GM19324 (cell line): Measurements from ENCODE around the gene SLC34A2.
"Not testable (repeated sequence)": the region's sequence is repeated elsewhere in the genome, so short reads cannot be mapped to it uniquely, and the experiment has no call there.

Experiments
- ATAC-seq: cut with Tn5 transposase; IDR thresholded peaks from one replicate; pipeline ENCODE4 v1.9.1; 2021; ENCODE audit warnings: mild to moderate bottlenecking, moderate library complexity; ENCODE audit not compliant: unreplicated experiment, low FRiP score

SLC34A2 gene

DNA sequence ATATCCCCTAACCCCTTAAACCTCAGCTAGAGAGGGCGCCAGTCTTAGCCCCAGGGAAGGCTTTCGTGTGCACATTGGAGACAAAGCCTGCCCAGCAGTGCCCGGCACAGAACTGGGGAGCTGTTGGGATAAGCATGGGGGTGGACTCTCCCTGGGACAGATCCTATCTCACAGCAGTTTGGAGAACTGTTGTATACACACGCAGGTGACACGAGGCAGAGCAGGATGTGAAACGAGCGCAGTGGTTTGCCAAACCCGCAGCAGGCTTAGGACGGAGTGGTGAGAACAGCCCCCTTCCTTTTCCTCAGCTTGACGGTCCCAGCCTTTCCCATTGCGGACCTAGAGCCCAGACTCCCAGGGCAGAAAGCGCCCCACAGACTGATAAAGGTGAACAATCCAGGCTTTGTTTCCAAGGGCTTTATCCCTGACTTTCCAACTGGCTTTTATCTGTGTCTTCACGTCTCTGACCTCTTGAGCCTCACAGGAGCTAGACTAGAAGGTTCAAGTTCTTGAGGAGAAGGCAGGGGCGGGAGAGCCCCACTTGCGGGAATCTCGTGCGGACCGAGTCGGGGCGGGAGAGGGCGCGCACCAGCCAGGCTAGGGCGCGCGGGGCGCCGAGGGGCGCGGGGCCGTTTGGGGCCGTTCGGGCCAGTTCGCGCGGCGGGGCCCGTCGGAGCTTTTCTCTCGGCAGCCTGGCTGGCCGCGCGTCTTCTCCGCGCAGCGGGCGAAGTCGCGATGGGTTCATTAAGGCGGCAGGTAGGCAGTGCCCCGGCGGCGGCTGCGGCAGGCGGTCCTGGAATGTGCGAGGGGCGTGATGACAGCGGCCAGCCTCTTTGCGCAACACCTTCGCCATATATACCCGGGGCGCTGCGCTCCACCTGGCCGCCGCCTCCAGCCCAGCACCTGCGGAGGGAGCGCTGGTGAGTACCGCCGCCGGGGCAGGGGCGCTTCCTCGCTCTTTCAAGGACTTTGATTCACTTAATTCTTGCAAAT lies at the start of gene SLC34A2:
Gene SLC34A2 (plus strand): TSS at position 881 of the 993 bp plus-strand sequence. CDS start 6,650 bp downstream, outside the sequence.
- ATAC-seq, result no peak

DNA sequence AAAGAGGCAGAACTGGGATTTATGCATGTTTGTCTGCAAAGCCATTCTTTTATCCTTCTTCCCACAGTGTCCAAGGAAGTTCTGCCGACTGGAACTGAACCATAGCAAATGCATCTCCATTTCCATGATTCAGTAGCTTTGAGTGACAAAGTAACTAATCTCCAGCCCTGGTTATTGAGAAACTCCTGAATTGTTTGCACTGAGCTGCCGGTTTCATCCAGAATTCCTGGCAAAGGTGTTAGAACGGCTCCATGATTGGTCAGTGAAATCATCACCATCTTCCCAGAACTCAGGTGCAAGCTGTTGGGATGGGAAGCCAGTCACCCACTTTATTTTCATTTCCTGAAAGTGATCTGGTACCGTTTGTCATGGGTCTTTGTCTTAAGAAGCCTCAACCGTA lies 47.0 kb upstream of the SLC34A2 start:
- ATAC-seq, result no peak

DNA sequence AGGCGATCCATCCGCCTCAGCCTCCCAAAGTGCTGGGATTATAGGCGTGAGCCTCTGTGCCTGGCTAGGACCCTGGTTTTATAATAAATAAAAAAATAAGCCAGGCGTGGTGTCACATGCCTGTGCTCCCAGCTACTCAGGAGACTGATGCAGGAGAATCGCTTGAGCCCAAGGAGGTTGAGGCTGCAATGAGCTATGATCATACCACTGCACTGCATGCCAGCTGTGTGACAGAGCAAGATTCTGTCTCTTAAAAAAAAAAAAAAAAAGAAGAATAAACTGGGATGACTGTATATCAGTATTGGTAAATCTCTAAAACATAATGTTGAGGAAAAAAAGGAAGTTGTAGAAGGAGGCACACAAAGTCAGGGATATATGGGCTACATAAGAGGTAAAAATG lies 45.7 kb upstream of the SLC34A2 start:
- no peak for ATAC-seq

DNA sequence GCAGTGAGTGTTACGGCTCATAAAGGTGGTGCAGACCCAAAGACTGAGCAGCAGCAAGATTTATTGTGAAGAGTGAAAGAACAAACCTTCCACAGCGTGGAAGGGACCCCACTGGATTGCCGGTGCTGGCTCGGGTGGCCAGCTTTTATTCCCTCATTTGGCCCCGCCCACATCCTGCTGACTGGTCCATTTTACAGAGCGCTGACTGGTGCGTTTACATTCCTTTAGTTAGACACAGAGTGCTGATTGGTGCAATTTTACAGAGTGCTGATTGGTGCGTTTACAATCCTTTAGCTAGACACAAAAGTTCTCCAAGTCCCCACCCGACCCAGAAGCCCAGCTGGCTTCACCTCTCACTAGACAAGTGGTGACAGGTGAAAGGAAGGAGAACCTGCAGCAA lies 42.0 kb upstream of the SLC34A2 start:
- not testable (repeated sequence) for ATAC-seq

- ATAC-seq, result no peak
These were observed 40.8 kb upstream of the SLC34A2 start for GRCh38 chr4:25614807-25615206.

- ATAC-seq, result no peak
These were observed 34.4 kb upstream of the SLC34A2 start for GRCh38 chr4:25621027-25621930.

- no peak for ATAC-seq
These were observed 31.0 kb upstream of the SLC34A2 start for GRCh38 chr4:25624616-25625015.

DNA sequence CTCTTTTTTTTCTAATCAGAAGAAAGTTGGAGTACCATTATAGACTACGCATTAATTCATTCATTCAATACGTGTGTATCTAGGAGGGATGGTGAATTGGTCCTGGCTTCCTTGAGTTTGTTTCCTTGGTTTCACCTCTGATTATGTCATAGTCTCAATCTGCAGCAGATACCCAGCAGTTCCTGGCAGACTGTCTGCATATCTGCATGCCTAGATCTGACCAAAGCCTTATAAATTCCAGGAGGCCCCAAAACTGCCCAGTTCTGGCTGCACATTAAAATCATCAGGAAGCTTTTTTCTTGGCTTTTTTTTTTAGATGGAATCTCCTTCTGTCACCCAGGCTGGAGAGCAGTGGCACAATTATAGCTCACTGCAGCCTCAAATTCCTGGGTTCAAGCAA lies 27.2 kb upstream of the SLC34A2 start:
- no peak for ATAC-seq

- no peak for ATAC-seq
These were observed 23.5 kb upstream of the SLC34A2 start for GRCh38 chr4:25632135-25632534.

DNA sequence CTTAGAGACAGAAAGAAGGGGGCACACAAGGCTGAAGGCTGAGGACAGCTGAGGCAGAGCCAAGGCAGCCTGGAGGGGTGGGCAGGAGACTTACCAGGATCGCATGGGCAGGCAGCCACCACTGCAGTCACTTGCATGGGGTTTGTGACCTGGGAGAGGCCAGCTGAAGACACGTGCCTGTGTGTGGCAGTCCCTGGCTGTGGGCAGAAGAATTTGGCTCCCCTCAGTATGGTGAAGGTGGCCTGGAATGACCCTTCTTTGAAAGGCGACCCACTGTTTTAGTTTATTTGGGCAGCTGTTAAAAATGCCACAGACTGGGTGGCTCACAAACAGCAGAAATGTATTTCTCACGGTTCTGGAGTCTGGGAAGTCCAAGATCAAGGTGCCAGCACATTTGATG lies 22.1 kb upstream of the SLC34A2 start:
- no peak for ATAC-seq

DNA sequence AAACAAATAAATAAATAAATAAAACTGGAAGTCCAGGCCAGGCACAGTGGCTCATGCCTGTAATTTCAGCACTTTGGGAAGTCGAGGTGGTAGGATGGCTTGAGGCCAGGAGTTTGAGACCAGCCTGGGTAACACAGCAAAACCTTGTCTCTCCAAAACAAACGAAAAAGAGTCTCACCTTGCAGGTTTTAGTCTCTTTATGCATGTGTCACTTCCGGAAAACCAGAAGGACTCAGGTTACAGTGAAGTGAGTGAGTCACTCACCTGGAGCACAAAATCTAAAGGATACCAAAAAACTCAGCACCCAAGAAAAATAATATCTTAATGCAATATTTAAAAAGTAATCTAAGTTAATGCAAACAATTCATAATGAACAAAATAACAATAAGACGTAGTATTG lies 20.1 kb upstream of the SLC34A2 start:
- no peak for ATAC-seq

- no peak for ATAC-seq
These were observed 17.9 kb upstream of the SLC34A2 start for GRCh38 chr4:25637581-25638220.

DNA sequence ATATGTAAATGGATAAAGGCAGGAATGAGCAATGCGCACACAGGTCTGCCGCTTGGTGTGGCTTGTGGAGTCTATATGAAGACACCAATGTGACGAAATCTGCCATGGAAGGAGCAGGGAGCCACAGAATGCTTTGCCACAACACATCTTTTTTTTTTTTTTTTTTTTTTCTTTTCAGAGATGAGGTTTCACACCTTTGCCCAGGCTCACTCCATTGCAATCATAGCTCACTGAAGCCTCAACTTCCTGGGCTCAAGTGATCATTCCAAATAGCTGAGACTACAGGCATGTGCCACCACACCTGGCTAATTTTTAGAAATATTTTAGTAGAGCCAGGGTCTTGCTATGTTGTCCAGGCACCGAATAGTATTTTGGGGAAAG lies 17.4 kb upstream of the SLC34A2 start:
- no peak for ATAC-seq

- no peak for ATAC-seq
These were observed 16.8 kb upstream of the SLC34A2 start for GRCh38 chr4:25638806-25639205.

GRCh38 chr4:25650311-25650710 lies 5.3 kb upstream of the SLC34A2 start:
- no peak for ATAC-seq

- ATAC-seq, result no peak
These were observed 4.0 kb upstream of the SLC34A2 start for GRCh38 chr4:25651682-25652081.

DNA sequence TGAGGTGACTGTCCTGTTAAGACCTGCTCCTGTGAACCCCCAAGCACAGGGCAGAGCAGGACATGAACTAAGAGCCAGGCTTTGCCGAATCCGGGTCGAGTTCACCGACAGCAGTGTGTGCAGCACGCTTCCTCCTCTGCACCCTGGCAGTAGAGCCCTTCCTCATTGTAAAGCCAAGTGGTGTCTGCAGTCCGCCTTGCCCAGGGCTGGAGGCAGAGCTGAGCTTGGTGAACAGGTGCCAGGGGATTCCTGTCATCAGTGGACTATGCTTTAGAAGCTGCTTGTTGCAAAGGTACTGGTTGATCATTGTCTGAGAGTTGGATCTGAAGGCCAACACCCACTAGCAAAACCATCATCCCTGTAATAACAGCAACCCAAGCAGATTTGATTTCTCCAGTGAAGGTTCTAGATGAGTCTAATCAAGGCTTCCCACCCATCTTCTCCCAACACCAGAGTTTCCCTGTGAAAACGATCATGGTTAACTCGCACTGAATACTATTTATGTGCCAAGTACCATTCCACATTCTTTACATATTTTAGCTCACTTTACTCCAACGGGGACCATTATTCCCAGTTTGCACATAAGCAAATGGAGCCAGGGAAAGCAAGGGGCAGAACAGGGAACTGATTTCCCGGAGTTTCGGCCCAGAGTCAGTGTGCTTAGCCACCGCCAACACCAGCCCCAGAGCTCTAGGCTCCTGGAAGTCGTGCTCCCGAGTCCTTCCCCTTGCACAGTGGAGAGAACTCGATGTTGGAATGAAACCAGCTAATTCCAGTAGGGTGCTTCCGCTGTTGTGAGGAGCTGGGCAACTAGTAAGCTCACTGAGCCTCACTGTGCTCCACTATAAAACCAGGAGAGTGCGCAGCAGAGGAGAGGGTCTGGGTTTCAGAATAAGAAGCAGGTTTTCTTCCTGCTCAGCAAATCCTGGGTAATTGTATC lies 1.4 kb upstream of the SLC34A2 start:
- ATAC-seq, result no peak

DNA sequence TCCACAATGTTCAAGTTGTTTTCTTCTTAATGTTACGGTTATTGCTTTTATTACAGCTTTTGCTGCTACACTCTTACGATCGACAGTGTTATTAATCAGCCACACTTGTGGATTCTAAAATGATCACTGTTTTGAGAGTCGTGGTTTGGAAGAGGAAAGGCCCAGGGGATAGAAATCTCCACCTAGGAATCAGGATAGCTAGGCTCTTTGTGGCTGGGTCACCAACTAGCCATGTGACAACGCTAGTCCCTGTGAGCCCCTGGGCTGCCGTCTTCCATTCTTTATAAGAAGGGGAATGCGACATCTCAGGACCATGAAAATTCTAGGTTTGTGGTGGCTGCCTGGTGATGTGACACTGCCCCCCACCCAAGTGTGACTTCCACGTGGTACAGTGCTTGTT lies 380 bp downstream of the SLC34A2 start:
- ATAC-seq, result no peak

DNA sequence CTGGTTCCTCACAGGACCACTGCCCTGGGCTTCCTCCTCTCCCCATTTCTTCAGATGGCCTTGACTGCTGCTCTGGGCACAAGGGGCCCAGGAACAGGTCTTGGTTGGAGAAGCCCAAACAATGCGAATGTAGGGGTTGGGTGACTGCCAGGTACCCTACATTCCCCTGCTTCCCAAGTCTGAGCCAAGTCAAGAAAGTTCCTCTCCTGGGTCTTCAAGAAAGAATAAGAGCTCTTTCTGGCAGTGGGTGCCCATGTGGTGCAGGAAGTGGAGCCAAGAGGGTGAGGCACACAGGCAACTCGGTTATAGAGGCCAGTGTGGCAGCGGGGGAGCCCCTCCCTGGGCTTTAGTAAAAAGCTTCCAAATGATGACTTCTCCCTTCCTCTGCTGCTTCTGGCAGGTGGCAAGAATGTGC lies 2.7 kb downstream of the SLC34A2 start:
- ATAC-seq, result no peak

DNA sequence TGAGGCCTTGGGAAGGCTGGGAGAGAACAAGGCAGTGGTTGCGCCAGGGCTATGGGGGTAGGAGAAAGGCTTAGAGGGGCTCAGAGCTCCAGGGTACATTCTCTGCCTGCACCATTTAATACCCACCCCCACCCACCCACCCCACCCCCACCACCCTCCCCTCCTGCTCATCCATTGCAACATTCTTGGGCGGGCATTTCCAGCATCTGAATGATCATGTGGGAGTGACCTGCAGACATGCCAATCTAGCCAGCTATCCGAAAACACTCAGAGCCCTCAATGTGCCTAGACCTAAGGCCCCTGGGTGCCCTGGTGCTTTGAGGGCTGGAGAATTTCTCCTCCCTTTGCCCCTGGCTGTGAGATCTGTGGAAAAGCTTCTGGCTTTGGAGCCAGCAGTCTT lies 3.1 kb downstream of the SLC34A2 start:
- no peak for ATAC-seq
